Stimulated activated CD8-positive, alpha-beta memory T cell treated with anti-CD3 and anti-CD28 coated beads, Interleukin-2, amount 100 ng/mL, for 48 hours (primary cell): Measurements from ENCODE around the gene MKLN1.

Experiments
- DNase-seq, 2 donors: peaks; one replicate each; pipeline ENCODE4 v3.0.0-alpha.2; 2020; ENCODE audit warnings: low read depth in 2 of 2

The MKLN1 gene

GRCh38 chr7:131521651-131522163, 194.0 kb downstream of the MKLN1 start:
- DNase-seq, result no peak

- no peak for DNase-seq
Observed at GRCh38 chr7:131522325-131522930, 194.8 kb downstream of the MKLN1 start.

- no peak for DNase-seq
Observed at GRCh38 chr7:131524115-131524514, 196.4 kb downstream of the MKLN1 start.

- DNase-seq, result no peak
Observed at GRCh38 chr7:131524703-131525102, 197.0 kb downstream of the MKLN1 start.

GRCh38 chr7:131525820-131526219, 198.1 kb downstream of the MKLN1 start:
- DNase-seq, result no peak

- DNase-seq, result no peak
Observed at GRCh38 chr7:131527456-131527855, 199.8 kb downstream of the MKLN1 start.

GRCh38 chr7:131529179-131529578, 201.5 kb downstream of the MKLN1 start:
- DNase-seq, result no peak

- no peak for DNase-seq
Observed at GRCh38 chr7:131529617-131530016, 201.9 kb downstream of the MKLN1 start.

GRCh38 chr7:131530137-131530536, 202.5 kb downstream of the MKLN1 start:
- no peak for DNase-seq

- DNase-seq, result no peak
Observed at GRCh38 chr7:131532570-131533091, 205.0 kb downstream of the MKLN1 start.

- DNase-seq, result no peak
Observed at GRCh38 chr7:131533151-131533559, 205.5 kb downstream of the MKLN1 start.

GRCh38 chr7:131533566-131534561, 206.2 kb downstream of the MKLN1 start:
- no peak for DNase-seq

- no peak for DNase-seq
Observed at GRCh38 chr7:131536361-131536849, 208.7 kb downstream of the MKLN1 start.

- no peak for DNase-seq
Observed at GRCh38 chr7:131537571-131537978, 209.9 kb downstream of the MKLN1 start.

GRCh38 chr7:131538071-131538812, 210.6 kb downstream of the MKLN1 start:
- DNase-seq, result no peak

- DNase-seq, result no peak
Observed at GRCh38 chr7:131538813-131539179, 211.1 kb downstream of the MKLN1 start.

- DNase-seq, result no peak
Observed at GRCh38 chr7:131540491-131541162, 213.0 kb downstream of the MKLN1 start.

GRCh38 chr7:131543298-131543697, 215.6 kb downstream of the MKLN1 start:
- DNase-seq, result no peak

- no peak for DNase-seq
Observed at GRCh38 chr7:131544021-131544420, 216.3 kb downstream of the MKLN1 start.

GRCh38 chr7:131544449-131545301, 217.0 kb downstream of the MKLN1 start:
- no peak for DNase-seq
